ENCODE measurements around the gene SH3PXD2A. TPM values are rescaled to one million over a fixed set of nuclear protein-coding genes. Genes with fewer than 3 reads are reported as not detected.
"Not testable (repeated sequence)": the region's sequence is repeated elsewhere in the genome, so short reads cannot be mapped to it uniquely, and the experiment has no call there.

Gene SH3PXD2A
- total RNA-seq, 2 donors from 2014 or later, result 48.5 to 49.4 TPM

GRCh38 chr10:103643381-103643780 lies 212.0 kb downstream of the SH3PXD2A start:
- DNase-seq, result no peak
- no peak for ATAC-seq
- intact Hi-C loops (cut with DNase I, micrococcal nuclease), result no loop called here

GRCh38 chr10:103641326-103641725 lies 214.1 kb downstream of the SH3PXD2A start:
- DNase-seq (no peak), ATAC-seq (no peak)
- intact Hi-C loops (cut with DNase I, micrococcal nuclease), result no loop called here

- intact Hi-C loops (cut with DNase I, micrococcal nuclease), result no loop called here
- ATAC-seq (no peak), DNase-seq (no peak)
These were observed 214.8 kb downstream of the SH3PXD2A start for GRCh38 chr10:103640436-103641181.

DNA sequence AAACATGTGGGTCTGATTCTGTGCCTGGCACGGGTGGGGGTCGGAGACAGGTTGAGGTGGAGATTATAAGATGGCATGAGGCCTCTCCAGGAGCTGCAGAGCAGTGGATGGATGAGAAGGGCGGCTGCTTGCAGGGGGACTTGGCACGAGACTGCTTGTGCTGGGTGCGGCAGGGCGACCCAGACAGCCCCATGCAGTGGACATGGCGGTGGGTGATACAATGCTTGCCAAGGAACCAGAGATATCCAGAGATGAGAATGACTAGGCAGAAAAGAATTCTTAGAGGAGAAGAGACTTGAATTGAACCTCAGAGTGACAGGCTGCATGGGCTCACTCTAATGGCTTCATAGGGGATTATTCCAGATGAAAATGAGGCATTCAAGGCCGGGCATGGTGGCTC lies 216.4 kb downstream of the SH3PXD2A start:
- intact Hi-C loops (cut with DNase I, micrococcal nuclease), result no loop called here
- ATAC-seq (no peak), DNase-seq (no peak)

- DNase-seq (peak in 1 of 2 donors; percentile 53), ATAC-seq (peak; percentile 7)
- intact Hi-C loops (cut with DNase I, micrococcal nuclease), result no loop called here
These were observed 217.3 kb downstream of the SH3PXD2A start for GRCh38 chr10:103637927-103638557.

GRCh38 chr10:103637011-103637410 lies 218.4 kb downstream of the SH3PXD2A start:
- intact Hi-C loops (cut with DNase I, micrococcal nuclease), result no loop called here
- ATAC-seq (no peak), DNase-seq (no peak)

GRCh38 chr10:103636492-103636891 lies 218.9 kb downstream of the SH3PXD2A start:
- ATAC-seq (no peak), DNase-seq (no peak)
- intact Hi-C loops (cut with DNase I, micrococcal nuclease), result no loop called here

- no peak for ATAC-seq
- DNase-seq, result no peak
- intact Hi-C loops (cut with DNase I, micrococcal nuclease), result no loop called here
These were observed 219.8 kb downstream of the SH3PXD2A start for GRCh38 chr10:103635580-103635979.

DNA sequence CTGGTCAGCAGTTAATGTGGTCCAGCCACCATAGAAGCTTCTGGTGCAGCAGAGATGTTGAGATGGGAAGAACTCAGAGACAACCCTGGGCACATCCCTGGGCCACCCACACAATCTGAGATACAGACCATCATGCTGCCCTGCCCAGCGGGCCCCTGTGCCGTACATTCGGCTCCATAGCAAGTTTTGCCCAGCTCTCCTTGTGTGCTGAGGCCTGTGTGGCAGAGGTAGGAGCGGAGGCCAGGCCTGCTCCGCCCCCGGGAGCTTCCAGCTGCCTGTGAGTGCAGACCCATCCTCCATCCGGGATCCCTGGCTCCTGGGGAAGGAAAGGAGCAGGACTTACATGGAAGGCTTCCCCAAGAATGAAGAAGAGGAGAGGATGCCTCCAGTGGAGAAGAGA lies 221.5 kb downstream of the SH3PXD2A start:
- no peak for DNase-seq
- intact Hi-C loops (cut with DNase I, micrococcal nuclease), result no loop called here

DNA sequence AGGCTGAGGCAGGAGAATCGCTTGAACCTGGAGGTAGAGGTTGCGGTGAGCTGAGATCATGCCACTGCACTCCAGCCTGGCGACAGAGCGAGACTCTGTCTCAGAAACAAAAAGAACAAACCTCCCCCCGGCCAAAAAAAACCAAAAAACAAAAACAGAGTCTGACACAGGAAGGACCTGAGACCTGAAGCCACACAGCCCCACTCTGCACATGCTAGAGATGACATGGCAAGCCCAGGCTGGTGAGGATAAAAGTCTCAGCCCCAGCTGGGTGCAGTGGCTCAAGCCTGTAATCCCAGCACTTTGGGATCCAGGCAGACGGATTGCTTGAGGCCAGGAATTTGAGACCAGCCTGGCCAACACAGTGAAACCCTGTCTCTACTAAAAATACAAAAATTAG lies 222.5 kb downstream of the SH3PXD2A start:
- DNase-seq; ATAC-seq; intact Hi-C loops (cut with DNase I, micrococcal nuclease): not testable (repeated sequence)

More for the DNA sequence above, 221.5 kb downstream of the SH3PXD2A start:
- ATAC-seq, result no peak

DNA sequence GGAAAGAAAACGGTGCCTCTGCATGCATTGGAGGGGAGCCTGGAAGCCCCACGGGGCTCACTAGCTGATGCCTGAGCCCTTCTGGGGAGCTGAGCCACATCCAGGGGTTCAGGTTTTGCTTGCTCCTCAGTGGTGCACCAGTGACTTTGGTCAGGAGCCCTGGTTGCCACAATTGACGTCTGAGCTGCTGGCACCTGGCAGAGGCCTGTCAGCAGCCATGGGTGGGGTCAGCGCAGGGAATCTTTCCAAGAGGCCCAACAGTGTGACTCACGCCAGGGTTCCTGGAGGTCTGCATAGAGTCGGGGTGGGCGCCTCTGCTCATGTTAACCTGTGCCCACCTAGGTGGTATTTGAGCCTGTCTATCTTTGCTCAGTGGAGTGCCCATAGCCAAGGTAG lies 223.1 kb downstream of the SH3PXD2A start:
- DNase-seq, result no peak
- no peak for ATAC-seq
- intact Hi-C loops (cut with DNase I, micrococcal nuclease), result no loop called here

- ATAC-seq, result no peak
These were observed 225.2 kb downstream of the SH3PXD2A start for GRCh38 chr10:103630156-103630555.

GRCh38 chr10:103629581-103629980 lies 225.8 kb downstream of the SH3PXD2A start:
- intact Hi-C loops (cut with DNase I, micrococcal nuclease), result no loop called here
- ATAC-seq, result no peak
- no peak for DNase-seq

More at GRCh38 chr10:103630156-103630555, 225.2 kb downstream of the SH3PXD2A start:
- intact Hi-C loops (cut with DNase I, micrococcal nuclease), result no loop called here
- no peak for DNase-seq

DNA sequence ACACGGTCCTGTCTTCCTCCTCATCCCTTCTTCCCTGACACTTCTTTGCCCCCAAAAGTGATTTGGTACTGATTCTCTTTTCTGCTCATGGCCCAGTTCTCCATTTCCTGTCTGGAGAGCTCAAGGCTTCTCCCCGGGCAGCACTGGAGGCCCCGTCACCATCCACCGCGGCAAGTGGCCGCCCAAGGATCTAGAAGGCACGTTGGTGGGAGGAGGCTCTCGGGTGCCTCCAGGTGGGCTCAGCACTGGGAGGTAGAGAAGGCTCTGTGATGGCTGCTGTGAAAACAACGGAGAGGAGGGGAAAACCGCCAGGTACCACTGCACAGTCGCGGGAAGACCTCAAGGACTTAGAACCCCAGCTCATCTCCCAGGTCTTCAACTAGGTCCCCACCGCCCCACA lies 227.5 kb downstream of the SH3PXD2A start:
- intact Hi-C loops (cut with DNase I, micrococcal nuclease), result no loop called here
- ATAC-seq (no peak), DNase-seq (no peak)

DNA sequence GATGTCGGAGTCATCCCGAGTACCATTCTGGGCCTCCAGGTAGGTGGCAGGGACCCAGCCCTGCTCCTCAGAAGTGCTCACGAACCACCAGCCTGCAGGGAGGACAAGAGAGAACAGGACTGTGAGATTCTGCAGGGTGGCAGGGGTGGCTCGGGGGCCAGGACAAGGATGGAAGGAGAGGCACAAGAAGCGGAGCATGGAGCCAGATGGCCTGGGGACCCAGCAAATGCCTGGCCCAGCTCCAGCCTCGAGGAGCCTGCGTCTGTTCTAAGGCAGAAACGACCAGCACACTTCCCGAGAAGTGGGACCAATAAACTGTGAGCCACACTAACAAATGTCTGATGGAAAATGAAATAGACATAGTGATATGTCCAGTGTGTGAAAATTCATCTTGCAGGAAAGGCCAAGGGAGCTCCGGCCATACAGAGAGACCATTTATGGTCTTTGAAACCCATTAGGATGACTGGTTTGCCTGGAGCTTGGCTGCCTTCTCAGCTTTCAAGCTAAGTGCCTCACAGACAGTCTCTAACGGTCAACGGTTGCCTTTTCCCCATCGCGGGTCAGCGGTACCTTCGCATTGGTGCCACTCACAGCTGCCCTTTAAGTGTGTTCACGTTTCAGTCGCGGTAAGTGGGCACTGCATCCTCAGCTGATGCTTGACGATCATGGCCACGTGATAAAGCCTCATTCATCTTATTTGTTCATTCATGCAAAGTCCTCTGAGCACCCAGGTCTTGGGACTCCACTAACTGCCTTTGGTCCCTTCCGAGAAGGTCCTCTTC lies 228.1 kb downstream of the SH3PXD2A start:
- intact Hi-C loops (cut with DNase I, micrococcal nuclease), result no loop called here
- no peak for ATAC-seq
- DNase-seq, result no peak

DNA sequence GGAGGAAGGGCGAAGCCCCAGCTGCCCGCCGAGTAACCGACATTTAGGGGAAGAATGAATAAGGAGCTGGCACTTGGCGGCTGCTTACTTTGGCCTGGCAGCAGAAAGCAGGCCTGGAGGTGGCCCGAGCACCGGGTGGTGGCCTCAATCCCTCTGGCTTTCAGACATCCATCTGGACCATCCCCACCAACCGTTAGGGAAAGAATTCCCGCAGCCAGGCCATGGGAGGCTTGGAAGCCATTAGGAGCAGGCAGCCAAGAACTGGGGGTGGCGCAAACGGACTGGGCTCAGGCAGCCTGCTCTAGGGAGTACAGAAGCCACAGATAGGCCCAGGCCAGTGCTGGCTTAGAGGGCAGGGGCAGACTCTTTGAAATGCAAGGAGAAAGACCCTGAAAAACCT lies 229.2 kb downstream of the SH3PXD2A start:
- DNase-seq (no peak), ATAC-seq (no peak)
- intact Hi-C loops (cut with DNase I, micrococcal nuclease), result no loop called here

- intact Hi-C loops (cut with DNase I, micrococcal nuclease), result no loop called here
- ATAC-seq, result no peak
- no peak for DNase-seq
These were observed 232.3 kb downstream of the SH3PXD2A start for GRCh38 chr10:103622935-103623574.

DNA sequence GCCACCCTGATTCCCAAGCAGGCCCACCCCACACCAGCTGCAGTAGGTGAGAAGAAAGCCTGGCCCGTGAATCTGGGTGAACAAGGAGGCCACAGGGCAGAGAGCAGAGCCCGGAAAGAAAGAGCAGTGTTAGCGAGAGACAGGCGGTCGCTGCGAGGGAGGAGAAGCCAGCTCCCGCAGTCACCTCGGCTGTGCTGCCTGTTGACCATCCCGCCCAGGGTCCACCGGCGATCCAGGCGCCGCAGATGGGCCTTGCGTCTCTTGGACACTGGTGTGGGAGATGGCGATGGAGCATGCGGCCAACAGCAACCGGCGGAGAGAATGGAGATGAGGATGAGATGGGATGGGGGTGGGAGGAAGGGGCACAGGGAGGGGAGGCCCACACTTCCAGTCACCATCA lies 233.1 kb downstream of the SH3PXD2A start:
- no peak for ATAC-seq
- DNase-seq, result no peak
- intact Hi-C loops (cut with DNase I, micrococcal nuclease), result no loop called here

GRCh38 chr10:103621783-103622125 lies 233.6 kb downstream of the SH3PXD2A start:
- intact Hi-C loops (cut with DNase I, micrococcal nuclease), result no loop called here
- no peak for DNase-seq

More at GRCh38 chr10:103621783-103622125, 233.6 kb downstream of the SH3PXD2A start:
- ATAC-seq, result no peak

All from left colon (tissue), 2 donors.